Activated CD8-positive, alpha-beta memory T cell treated with anti-CD3 and anti-CD28 coated beads, Interleukin-2, amount 50 U/mL, for 4 hours (primary cell): Measurements from ENCODE around the gene CRELD1.
"Not testable (repeated sequence)": the region's sequence is repeated elsewhere in the genome, so short reads cannot be mapped to it uniquely, and the experiment has no call there.

Source experiments
- DNase-seq: peaks from one replicate; pipeline ENCODE4 v3.0.0-alpha.2; 2020

CRELD1 gene

GRCh38 chr3:9937486-9938238 lies 4.0 kb downstream of the CRELD1 start:
- DNase-seq = no peak

- no peak for DNase-seq
Measured at GRCh38 chr3:9938966-9939365, 5.3 kb downstream of the CRELD1 start.

DNA sequence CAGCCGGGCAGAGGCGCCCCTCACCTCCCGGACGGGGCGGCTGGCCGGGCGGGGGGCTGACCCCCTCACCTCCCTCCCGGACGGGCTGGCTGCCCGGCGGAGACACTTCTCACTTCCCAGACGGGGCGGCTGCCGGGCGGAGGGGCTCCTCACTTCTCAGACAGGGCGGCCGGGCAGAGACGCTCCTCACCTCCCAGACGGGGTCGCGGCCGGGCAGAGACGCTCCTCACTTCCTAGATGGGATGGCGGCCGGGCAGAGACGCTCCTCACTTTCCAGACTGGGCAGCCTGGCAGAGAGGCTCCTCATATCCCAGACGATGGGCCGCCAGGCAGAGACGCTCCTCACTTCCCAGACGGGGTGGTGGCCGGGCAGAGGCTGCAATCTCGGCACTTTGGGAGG lies 6.3 kb downstream of the CRELD1 start:
- not testable (repeated sequence) for DNase-seq

DNA sequence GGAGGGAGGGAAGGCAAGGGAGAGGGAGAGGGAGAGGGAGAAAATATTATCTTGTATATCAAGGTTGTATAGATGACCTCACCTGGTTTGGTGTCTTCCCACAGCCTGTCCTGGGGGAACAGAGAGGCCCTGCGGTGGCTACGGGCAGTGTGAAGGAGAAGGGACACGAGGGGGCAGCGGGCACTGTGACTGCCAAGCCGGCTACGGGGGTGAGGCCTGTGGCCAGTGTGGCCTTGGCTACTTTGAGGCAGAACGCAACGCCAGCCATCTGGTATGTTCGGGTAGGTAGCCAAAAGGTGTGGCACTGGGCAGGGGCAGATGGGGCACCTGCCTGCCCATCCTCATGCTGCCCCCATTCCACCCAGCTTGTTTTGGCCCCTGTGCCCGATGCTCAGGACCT lies 7.1 kb downstream of the CRELD1 start:
- no peak for DNase-seq

GRCh38 chr3:9942164-9942563 lies 8.5 kb downstream of the CRELD1 start:
- no peak for DNase-seq

- DNase-seq = no peak
Measured at GRCh38 chr3:9942934-9943690, 9.5 kb downstream of the CRELD1 start.

- no peak for DNase-seq
Measured at GRCh38 chr3:9944271-9944670, 10.6 kb downstream of the CRELD1 start.

DNA sequence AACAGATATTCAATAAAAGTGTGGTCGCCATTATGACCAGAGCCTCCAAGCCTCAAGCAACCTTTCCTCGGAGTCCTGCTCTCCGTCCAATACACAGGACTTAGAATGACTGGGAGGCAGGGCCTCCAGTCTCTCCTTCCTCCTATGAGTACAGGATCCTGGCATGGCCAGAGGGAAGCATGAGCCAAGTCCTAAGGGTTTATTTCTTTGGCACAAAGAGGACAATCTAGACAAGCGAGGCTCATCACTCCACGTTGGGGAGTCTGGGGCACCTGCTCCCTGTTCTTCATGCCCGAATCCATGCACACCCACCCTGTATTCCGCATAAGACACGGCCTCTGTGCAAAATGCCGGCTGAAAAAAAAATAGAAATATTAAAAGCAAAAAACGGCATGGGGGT lies 11.7 kb downstream of the CRELD1 start:
- DNase-seq = no peak

DNA sequence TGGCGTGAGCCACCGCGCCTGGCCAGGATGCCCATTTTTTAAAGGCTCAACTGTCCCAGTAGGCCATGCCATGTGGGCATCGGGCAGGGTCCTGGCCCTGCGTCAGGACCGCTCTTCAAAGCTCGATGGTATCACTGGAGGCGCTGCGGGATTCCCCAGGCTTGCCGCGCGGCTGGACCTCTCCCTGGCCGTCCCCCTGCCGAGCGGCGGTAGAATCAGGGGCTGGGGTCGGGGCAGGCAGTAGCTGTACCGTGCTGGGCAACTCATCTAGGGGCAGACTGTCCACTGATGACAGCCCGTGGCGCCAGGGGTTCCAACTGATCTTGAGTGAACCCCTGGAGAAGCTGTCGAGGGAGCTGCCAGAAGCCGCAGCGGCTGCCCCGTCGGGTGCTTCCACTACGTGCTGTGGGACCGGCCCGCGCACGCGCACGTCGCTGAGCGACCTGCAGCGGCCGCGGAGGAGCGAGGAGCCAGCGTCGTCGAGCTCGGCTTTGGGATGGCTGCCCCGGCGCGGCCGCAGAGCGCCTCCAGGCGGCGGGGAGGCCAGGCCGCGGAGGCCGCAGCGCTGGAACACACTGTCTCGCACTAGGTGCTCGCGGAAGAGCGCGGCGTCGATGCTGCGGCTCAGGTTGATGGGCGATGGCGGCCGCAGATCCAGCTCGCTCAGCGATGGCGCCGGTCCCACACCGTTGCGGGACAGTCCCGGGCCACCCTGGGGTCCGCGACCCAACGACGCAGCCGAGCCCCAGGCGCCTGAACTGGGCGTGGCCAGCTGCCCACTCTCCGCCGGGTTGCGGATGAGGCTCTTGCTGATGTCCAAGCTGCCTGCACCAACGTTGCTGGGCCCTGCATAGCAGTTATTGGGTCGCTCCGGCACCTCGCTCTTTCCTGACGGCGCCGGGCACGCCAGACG lies 12.7 kb downstream of the CRELD1 start:
- peak; percentile 85 for DNase-seq

- DNase-seq = no peak
Measured at GRCh38 chr3:9947025-9947995, 13.7 kb downstream of the CRELD1 start.

DNA sequence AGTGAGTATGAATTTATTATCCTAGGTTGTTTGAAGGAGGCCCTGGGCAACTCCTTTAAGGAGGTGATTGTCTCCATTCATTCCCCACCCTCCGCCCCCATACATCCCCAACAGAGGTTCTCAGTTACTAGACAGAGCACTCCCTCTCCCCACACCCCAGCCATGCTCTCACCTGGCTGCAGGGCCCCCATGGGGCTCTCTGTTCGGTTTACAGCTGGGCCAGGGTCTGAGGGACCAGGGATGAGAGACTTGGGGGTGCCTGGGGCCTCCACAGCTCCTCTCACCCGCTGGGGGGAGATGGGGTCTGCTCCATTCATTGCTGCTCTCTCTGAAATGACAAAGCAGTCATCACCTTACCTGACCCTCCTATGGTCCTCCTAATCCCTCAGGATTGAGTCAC lies 15.0 kb downstream of the CRELD1 start:
- DNase-seq = no peak

DNA sequence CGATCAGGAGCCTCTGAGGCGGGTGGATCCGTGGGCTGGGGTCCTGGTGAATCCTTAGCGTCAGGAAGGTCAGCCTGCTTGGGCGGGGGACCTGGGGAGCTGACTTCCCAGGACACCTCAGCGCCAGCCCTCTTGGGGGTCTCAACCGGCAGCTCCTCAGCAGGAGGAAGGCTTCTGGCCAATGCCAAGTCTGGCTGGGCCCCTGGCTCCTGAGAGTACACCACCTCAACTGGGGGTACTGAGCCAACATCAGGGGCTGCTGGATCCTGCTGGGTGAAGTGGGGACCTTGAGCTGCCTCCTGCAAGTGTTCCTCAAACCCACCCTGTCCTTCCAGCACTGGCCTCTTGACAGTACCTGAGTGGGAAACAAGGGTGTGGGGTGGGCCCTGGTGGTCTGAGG lies 15.5 kb downstream of the CRELD1 start:
- DNase-seq = no peak

GRCh38 chr3:9949626-9950025 lies 16.0 kb downstream of the CRELD1 start:
- DNase-seq = no peak

GRCh38 chr3:9951126-9951525 lies 17.5 kb downstream of the CRELD1 start:
- DNase-seq = no peak

GRCh38 chr3:9951598-9951961 lies 17.9 kb downstream of the CRELD1 start:
- DNase-seq = no peak

- peak; percentile 56 for DNase-seq
Measured at GRCh38 chr3:9951962-9952805, 18.6 kb downstream of the CRELD1 start, which contains the start of gene PRRT3. Gene PRRT3 (minus strand): TSS chr3:9952408. CDS start chr3:9950115, 2,293 bp downstream.

- DNase-seq = no peak
Measured at GRCh38 chr3:9955067-9955502, 21.5 kb downstream of the CRELD1 start.

- DNase-seq = no peak
Measured at GRCh38 chr3:9955611-9956352, 22.1 kb downstream of the CRELD1 start.

DNA sequence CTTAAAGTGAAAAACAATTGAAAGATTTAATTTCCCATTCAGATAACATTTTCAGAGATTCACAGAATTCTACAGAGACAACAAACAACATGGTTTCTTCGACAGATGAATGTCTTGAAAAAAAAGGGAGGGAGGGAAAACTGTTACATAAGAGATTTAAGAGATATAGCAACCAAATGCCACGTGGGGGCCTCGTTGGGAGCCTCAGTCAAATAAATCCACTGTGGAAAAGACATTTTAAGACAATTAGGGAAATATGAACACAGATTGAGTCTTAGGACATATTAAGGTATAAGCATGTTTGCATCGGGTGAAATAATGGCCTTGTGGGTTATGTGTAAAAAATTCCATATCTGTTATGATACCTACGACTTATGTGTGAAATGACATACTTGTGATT lies 23.6 kb downstream of the CRELD1 start:
- no peak for DNase-seq

DNA sequence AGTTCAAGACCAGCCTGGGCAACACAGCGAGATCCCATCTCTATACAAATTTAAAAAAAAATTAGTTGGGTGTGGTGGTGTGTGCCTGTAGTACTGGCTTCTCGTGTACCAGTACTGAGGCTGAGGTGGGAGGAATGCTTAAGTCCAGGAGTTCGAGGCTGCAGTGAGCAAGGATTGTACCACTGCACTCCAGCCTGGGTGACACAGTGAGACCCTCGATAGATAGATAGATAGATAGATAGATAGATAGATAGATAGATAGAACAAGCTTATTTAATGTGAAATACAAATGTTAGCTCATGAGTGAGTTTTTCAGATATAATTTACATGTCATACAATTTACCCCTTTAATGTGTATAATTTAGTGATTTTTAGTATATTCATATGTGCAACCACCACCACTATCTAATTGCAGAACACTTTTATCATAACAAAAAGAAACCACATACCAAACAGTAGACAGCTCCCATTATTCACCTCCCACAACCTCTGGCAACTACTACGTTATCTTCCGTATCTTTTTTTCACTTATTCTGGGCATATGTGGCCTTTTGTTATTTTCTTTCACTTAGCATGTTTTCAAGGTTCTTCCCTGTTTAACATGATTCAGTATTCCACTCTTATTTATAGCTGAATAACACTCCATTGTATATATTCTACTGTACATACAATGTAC lies 31.7 kb downstream of the CRELD1 start:
- DNase-seq = no peak
